ELR (cell line): ENCODE measurements around the gene ASXL2.
"Not testable (repeated sequence)": the region's sequence is repeated elsewhere in the genome, so short reads cannot be mapped to it uniquely, and the experiment has no call there.

ENCODE experiments used
- DNase-seq: peaks from one replicate; pipeline ENCODE4 v3.0.0-alpha.2; 2015; ENCODE audit warnings: low read depth

ASXL2 gene

GRCh38 chr2:25833566-25833965 lies 44.7 kb downstream of the ASXL2 start:
- DNase-seq = peak; percentile 15

- DNase-seq = no peak
Observed at GRCh38 chr2:25832897-25833296, 45.4 kb downstream of the ASXL2 start.

GRCh38 chr2:25831746-25832449 lies 46.4 kb downstream of the ASXL2 start:
- no peak for DNase-seq

GRCh38 chr2:25829828-25830227 lies 48.5 kb downstream of the ASXL2 start:
- DNase-seq = no peak

GRCh38 chr2:25829377-25829704 lies 48.9 kb downstream of the ASXL2 start:
- no peak for DNase-seq

- not testable (repeated sequence) for DNase-seq
Observed at GRCh38 chr2:25828532-25829376, 49.5 kb downstream of the ASXL2 start.

- no peak for DNase-seq
Observed at GRCh38 chr2:25825238-25825637, 53.0 kb downstream of the ASXL2 start.

- no peak for DNase-seq
Observed at GRCh38 chr2:25824718-25825117, 53.6 kb downstream of the ASXL2 start.

GRCh38 chr2:25824216-25824615 lies 54.1 kb downstream of the ASXL2 start:
- DNase-seq = no peak

GRCh38 chr2:25822190-25823117 lies 55.8 kb downstream of the ASXL2 start:
- DNase-seq = no peak

- no peak for DNase-seq
Observed at GRCh38 chr2:25821225-25822056, 56.8 kb downstream of the ASXL2 start.

- DNase-seq = no peak
Observed at GRCh38 chr2:25819597-25820039, 58.7 kb downstream of the ASXL2 start.

- DNase-seq = no peak
Observed at GRCh38 chr2:25817630-25818029, 60.7 kb downstream of the ASXL2 start.

- no peak for DNase-seq
Observed at GRCh38 chr2:25817006-25817405, 61.3 kb downstream of the ASXL2 start.

- DNase-seq = no peak
Observed at GRCh38 chr2:25816249-25816648, 62.0 kb downstream of the ASXL2 start.

- peak; percentile 12 for DNase-seq
Observed at GRCh38 chr2:25814681-25815080, 63.6 kb downstream of the ASXL2 start.

GRCh38 chr2:25810428-25810827 lies 67.9 kb downstream of the ASXL2 start:
- DNase-seq = no peak

GRCh38 chr2:25809646-25810045 lies 68.6 kb downstream of the ASXL2 start:
- no peak for DNase-seq

GRCh38 chr2:25808006-25808383 lies 70.3 kb downstream of the ASXL2 start:
- peak; percentile 51 for DNase-seq

GRCh38 chr2:25806941-25807340 lies 71.3 kb downstream of the ASXL2 start:
- no peak for DNase-seq

- DNase-seq = no peak
Observed at GRCh38 chr2:25805987-25806386, 72.3 kb downstream of the ASXL2 start.

- no peak for DNase-seq
Observed at GRCh38 chr2:25804338-25804737, 73.9 kb downstream of the ASXL2 start.
